ENCODE results near the gene KLHL21. TPM values are rescaled to one million over a fixed set of nuclear protein-coding genes. Genes with fewer than 3 reads are reported as not detected.

The KLHL21 gene
- total RNA-seq, 2 donors from 2014 or later = 142 to 156 TPM

- DNase-seq (ENCODE audit: low spot score) = no peak
- Histone ChIP-seq H3K27ac (peak overlapping the region; percentile 2 to 82), H3K36me3 (peaks cover 27% of the 10 kb centered on the region), H3K4me1 (ENCODE audit: control insufficient read depth in 1 of 2, low read depth in 2 of 2) (peaks cover 35 to 68% of the 10 kb centered on the region in 2 donors), H3K4me3 (no peak overlapping the region), H3K9me3 (no peaks in the 10 kb centered on the region), H3K27me3 (replicated peaks; ENCODE audit: insufficient read depth) (no peaks in the 10 kb centered on the region)
- TF ChIP-seq CTCF (IDR thresholded peaks at IDR 0.05) = no peak
- no peak for ATAC-seq (ENCODE audit: insufficient number of reproducible peaks, low FRiP score, low read depth)
Observed at GRCh38 chr1:6587261-6588005, 15.2 kb downstream of the KLHL21 start.

GRCh38 chr1:6586404-6586816 is 16.3 kb downstream of the KLHL21 start:
- H3K9me3 ChIP-seq = no peaks in the 10 kb centered on the region
- H3K4me1 ChIP-seq (ENCODE audit: control insufficient read depth in 1 of 2, low read depth in 2 of 2) = peaks cover 28 to 63% of the 10 kb centered on the region in 2 donors
- DNase-seq (ENCODE audit: low spot score) (no peak), ATAC-seq (ENCODE audit: insufficient number of reproducible peaks, low FRiP score, low read depth) (no peak)
- H3K36me3 ChIP-seq = peaks cover 26% of the 10 kb centered on the region
- no peaks in the 10 kb centered on the region for H3K27me3 ChIP-seq (replicated peaks; ENCODE audit: insufficient read depth)
- TF ChIP-seq CTCF (IDR thresholded peaks at IDR 0.05) = no peak
- H3K27ac ChIP-seq = peak overlapping the region in 1 of 2 donors; percentile 2
- H3K4me3 ChIP-seq = no peak overlapping the region

GRCh38 chr1:6585841-6586240 is 16.8 kb downstream of the KLHL21 start:
- no peak for ATAC-seq (ENCODE audit: insufficient number of reproducible peaks, low FRiP score, low read depth)
- H3K36me3 ChIP-seq = peaks cover 26% of the 10 kb centered on the region
- peaks cover 29 to 63% of the 10 kb centered on the region in 2 donors for H3K4me1 ChIP-seq (ENCODE audit: control insufficient read depth in 1 of 2, low read depth in 2 of 2)
- H3K27ac ChIP-seq = no peak overlapping the region
- no peak for DNase-seq (ENCODE audit: low spot score)
- H3K27me3 ChIP-seq (replicated peaks; ENCODE audit: insufficient read depth) = no peaks in the 10 kb centered on the region
- H3K9me3 ChIP-seq = no peaks in the 10 kb centered on the region
- no peak for TF ChIP-seq CTCF (IDR thresholded peaks at IDR 0.05)
- H3K4me3 ChIP-seq = no peak overlapping the region

GRCh38 chr1:6585081-6585722 is 17.5 kb downstream of the KLHL21 start:
- TF ChIP-seq CTCF (IDR thresholded peaks at IDR 0.05) = no peak
- Histone ChIP-seq H3K27me3 (replicated peaks; ENCODE audit: insufficient read depth) (no peaks in the 10 kb centered on the region), H3K4me1 (ENCODE audit: control insufficient read depth in 1 of 2, low read depth in 2 of 2) (peaks cover 27 to 63% of the 10 kb centered on the region in 2 donors), H3K9me3 (no peaks in the 10 kb centered on the region), H3K27ac (no peak overlapping the region), H3K36me3 (peaks cover 23% of the 10 kb centered on the region), H3K4me3 (no peak overlapping the region)
- ATAC-seq (ENCODE audit: insufficient number of reproducible peaks, low FRiP score, low read depth) = no peak
- no peak for DNase-seq (ENCODE audit: low spot score)
